H9 (cell line): ENCODE measurements around the gene KSR1. TPM values are rescaled to one million over a fixed set of nuclear protein-coding genes. Genes with fewer than 3 reads are reported as not detected.

Experiments used
- DNase-seq: peaks from one replicate; pipeline ENCODE4 v3.0.0-alpha.2; 2017
- H2AFZ ChIP-seq: one replicate; pipeline ENCODE4 v1.6.1; 2013; ENCODE audit warnings: mild to moderate bottlenecking, low read length, control low read depth, moderate library complexity
- H2AK5ac ChIP-seq: 2 replicates; pipeline ENCODE4 v1.6.1; 2013; ENCODE audit warnings: low read length, control low read depth, mixed read lengths; ENCODE audit not compliant: insufficient read length
- H2BK120ac ChIP-seq: one replicate; pipeline ENCODE4 v1.6.1; 2013; ENCODE audit warnings: low read depth, mild to moderate bottlenecking, low read length, control low read depth, inconsistent platforms; ENCODE audit not compliant: poor library complexity, severe bottlenecking
- H2BK12ac ChIP-seq: 2 replicates; pipeline ENCODE4 v1.6.1; 2013; ENCODE audit warnings: low read length, control low read depth, mixed read lengths, low read depth; ENCODE audit not compliant: insufficient read length
- H2BK15ac ChIP-seq: 2 replicates; pipeline ENCODE4 v1.6.1; 2013; ENCODE audit warnings: low read depth, low read length, control low read depth
- H2BK20ac ChIP-seq: one replicate; pipeline ENCODE4 v1.6.1; 2013; ENCODE audit warnings: low read depth, mild to moderate bottlenecking, low read length, control low read depth, inconsistent platforms; ENCODE audit not compliant: poor library complexity, severe bottlenecking
- H2BK5ac ChIP-seq: 2 replicates; pipeline ENCODE4 v1.6.1; 2013; ENCODE audit warnings: low read length, control low read depth, mixed read lengths; ENCODE audit not compliant: insufficient read length
- H3K14ac ChIP-seq: 2 replicates; pipeline ENCODE4 v1.6.1; 2013; ENCODE audit warnings: low read length, control low read depth; ENCODE audit not compliant: insufficient read depth
- H3K18ac ChIP-seq: 2 replicates; pipeline ENCODE4 v1.6.1; 2013; ENCODE audit warnings: low read depth, mild to moderate bottlenecking, mixed read lengths, low read length, control low read depth; ENCODE audit not compliant: insufficient read length
- H3K23ac ChIP-seq: 2 replicates; pipeline ENCODE4 v1.6.1; 2013; ENCODE audit warnings: low read length, control low read depth, mixed read lengths, low read depth; ENCODE audit not compliant: insufficient read length
- H3K23me2 ChIP-seq: 2 replicates; pipeline ENCODE4 v1.6.1; 2013; ENCODE audit warnings: low read depth, mild to moderate bottlenecking, mixed read lengths, low read length, control low read depth; ENCODE audit not compliant: insufficient read length, poor library complexity, severe bottlenecking
- H3K27ac ChIP-seq: 2 replicates; pipeline ENCODE4 v1.5.1; 2013; ENCODE audit warnings: low read length, control low read depth, mixed read lengths, low read depth; ENCODE audit not compliant: insufficient read length
- H3K27me3 ChIP-seq: 2 replicates; pipeline ENCODE4 v1.6.1; 2013; ENCODE audit warnings: low read length, control low read depth, inconsistent platforms; ENCODE audit not compliant: insufficient read depth
- H3K4ac ChIP-seq: 2 replicates; pipeline ENCODE4 v1.6.1; 2013; ENCODE audit warnings: low read depth, mild to moderate bottlenecking, control low read depth, inconsistent platforms, low read length, moderate library complexity
- H3K4me1 ChIP-seq: 2 replicates; pipeline ENCODE4 v1.6.1; 2013; ENCODE audit warnings: low read length, control low read depth, inconsistent platforms; ENCODE audit not compliant: insufficient read depth
- H3K4me2 ChIP-seq: 2 replicates; pipeline ENCODE4 v1.6.1; 2013; ENCODE audit warnings: low read length, control low read depth, mixed read lengths; ENCODE audit not compliant: insufficient read length, insufficient read depth
- H3K56ac ChIP-seq: 2 replicates; pipeline ENCODE4 v1.6.1; 2013; ENCODE audit warnings: low read depth, mild to moderate bottlenecking, mixed read lengths, low read length, control low read depth; ENCODE audit not compliant: insufficient read length
- H3K79me1 ChIP-seq: 2 replicates; pipeline ENCODE4 v1.6.1; 2013; ENCODE audit warnings: low read depth, mild to moderate bottlenecking, moderate library complexity, low read length, control low read depth, inconsistent platforms; ENCODE audit not compliant: insufficient read depth, poor library complexity, severe bottlenecking
- H3K79me2 ChIP-seq: 2 replicates; pipeline ENCODE4 v1.6.1; 2013; ENCODE audit warnings: low read length, control low read depth, inconsistent platforms; ENCODE audit not compliant: insufficient read depth
- H3K9ac ChIP-seq: 2 replicates; pipeline ENCODE4 v1.6.1; 2013; ENCODE audit warnings: low read length, control low read depth, mixed read lengths; ENCODE audit not compliant: insufficient read length; ENCODE audit errors: extremely low read depth
- H3K9me3 ChIP-seq: one replicate; pipeline ENCODE4 v1.6.1; 2013; ENCODE audit warnings: low read depth, low read length, inconsistent platforms; ENCODE audit not compliant: control insufficient read depth
- H3T11ph ChIP-seq: one replicate; pipeline ENCODE4 v1.6.1; 2013; ENCODE audit warnings: mild to moderate bottlenecking, low read length, control low read depth, inconsistent platforms
- H4K20me1 ChIP-seq: one replicate; pipeline ENCODE4 v1.6.1; 2013; ENCODE audit not compliant: control insufficient read depth, insufficient read length, insufficient read depth
- H4K5ac ChIP-seq: 2 replicates; pipeline ENCODE4 v1.6.1; 2013; ENCODE audit warnings: low read depth, mild to moderate bottlenecking, mixed read lengths, low read length, control low read depth; ENCODE audit not compliant: insufficient read length
- H4K8ac ChIP-seq: replicated peaks from 2 replicates; pipeline ENCODE4 v1.6.1; 2013; ENCODE audit warnings: low read length, control low read depth, mixed read lengths, low read depth; ENCODE audit not compliant: insufficient read length
- H4K91ac ChIP-seq: 2 replicates; pipeline ENCODE4 v1.6.1; 2013; ENCODE audit warnings: low read depth, mild to moderate bottlenecking, moderate library complexity, mixed read lengths, low read length, control low read depth; ENCODE audit not compliant: insufficient read length
- H3K27ac Mint-ChIP-seq, 3 experiments: 2 replicates in 2 of 3; 3 replicates in 1 of 3; pipeline ENCODE4 v1.8.0; 2020 to 2021; ENCODE audit warnings: mixed read lengths in 3 of 3, mild to moderate bottlenecking in 1 of 3, moderate library complexity in 1 of 3
- H3K27me3 Mint-ChIP-seq: 2 replicates; pipeline ENCODE4 v1.8.0; 2021; ENCODE audit warnings: low read depth, mild to moderate bottlenecking, moderate library complexity, mixed read lengths
- H3K36me3 Mint-ChIP-seq, 3 experiments: 2 replicates in 2 of 3; 3 replicates in 1 of 3; pipeline ENCODE4 v1.8.0; 2020 to 2021; ENCODE audit warnings: low read depth in 3 of 3, mixed read lengths in 3 of 3; ENCODE audit not compliant: insufficient read depth in 1 of 3
- H3K4me1 Mint-ChIP-seq, 2 experiments: 2 replicates each; pipeline ENCODE4 v1.8.0; 2020; ENCODE audit warnings: mixed read lengths in 2 of 2
- H3K4me3 Mint-ChIP-seq, 2 experiments: 2 replicates in 1 of 2; 3 replicates in 1 of 2; pipeline ENCODE4 v1.8.0; 2020 to 2021; ENCODE audit warnings: mild to moderate bottlenecking in 2 of 2, mixed read lengths in 2 of 2, moderate library complexity in 1 of 2
- H3K9me3 Mint-ChIP-seq, 2 experiments: 2 replicates in 1 of 2; 3 replicates in 1 of 2; pipeline ENCODE4 v1.8.0; 2020; ENCODE audit warnings: mild to moderate bottlenecking in 2 of 2, mixed read lengths in 2 of 2, moderate library complexity in 1 of 2
- WGBS: extraction: QIAGEN DNeasy Blood & Tissue Kit; methylation state at CpG from one replicate; pipeline ENCODE4 v1.1.7; 2013; ENCODE audit warnings: missing lambda C conversion rate, low lambda C conversion rate, mixed read lengths; ENCODE audit not compliant: insufficient read length; ENCODE audit errors: extremely low coverage; 5-methylcytosine and 5-hydroxymethylcytosine counted together
- total RNA-seq: library from RNA; stranded (reverse); gene quantifications from 2 replicates; pipeline ENCODE4 v1.2.1, GENCODE V29; 2021
- TF ChIP-seq, protein P1 (sequence below): fragments of 200-600 bp; sonication (generic); conservative IDR thresholded peaks from 3 replicates; pipeline ENCODE4 v1.8.0; 2021; ENCODE audit warnings: antibody characterized with exemption, mild to moderate bottlenecking

The KSR1 gene
- total RNA-seq, 1 experiment from 2014 or later, result 44.9 TPM

DNA sequence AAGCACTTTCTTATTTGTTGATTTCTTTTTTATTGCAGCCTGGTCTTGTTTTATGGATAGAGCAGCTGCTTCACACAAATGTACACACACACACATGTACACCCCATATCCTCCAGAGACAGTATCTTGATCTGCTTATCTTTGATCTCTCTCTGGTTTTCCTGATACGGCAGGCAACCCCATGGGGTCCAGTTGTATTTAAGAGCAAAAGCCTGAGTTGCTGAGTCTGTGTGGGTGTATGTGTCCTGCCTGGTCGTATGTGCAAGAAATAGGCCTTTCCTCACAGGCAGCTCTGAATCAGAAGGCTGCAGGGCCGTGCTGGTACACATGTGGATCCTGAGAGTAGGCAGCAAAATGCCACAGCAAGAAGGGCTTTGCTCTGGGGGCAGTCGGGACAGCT is 160.2 kb downstream of the KSR1 start:
- no peak overlapping the region for H2BK15ac ChIP-seq
- no peaks in the 10 kb centered on the region for H3K27me3 ChIP-seq
- H4K91ac ChIP-seq, result no peak overlapping the region
- H3K14ac ChIP-seq, result no peak overlapping the region
- no CpG with 5 or more reads among the region's 4 CpGs for WGBS
- TF ChIP-seq, protein P1, sequence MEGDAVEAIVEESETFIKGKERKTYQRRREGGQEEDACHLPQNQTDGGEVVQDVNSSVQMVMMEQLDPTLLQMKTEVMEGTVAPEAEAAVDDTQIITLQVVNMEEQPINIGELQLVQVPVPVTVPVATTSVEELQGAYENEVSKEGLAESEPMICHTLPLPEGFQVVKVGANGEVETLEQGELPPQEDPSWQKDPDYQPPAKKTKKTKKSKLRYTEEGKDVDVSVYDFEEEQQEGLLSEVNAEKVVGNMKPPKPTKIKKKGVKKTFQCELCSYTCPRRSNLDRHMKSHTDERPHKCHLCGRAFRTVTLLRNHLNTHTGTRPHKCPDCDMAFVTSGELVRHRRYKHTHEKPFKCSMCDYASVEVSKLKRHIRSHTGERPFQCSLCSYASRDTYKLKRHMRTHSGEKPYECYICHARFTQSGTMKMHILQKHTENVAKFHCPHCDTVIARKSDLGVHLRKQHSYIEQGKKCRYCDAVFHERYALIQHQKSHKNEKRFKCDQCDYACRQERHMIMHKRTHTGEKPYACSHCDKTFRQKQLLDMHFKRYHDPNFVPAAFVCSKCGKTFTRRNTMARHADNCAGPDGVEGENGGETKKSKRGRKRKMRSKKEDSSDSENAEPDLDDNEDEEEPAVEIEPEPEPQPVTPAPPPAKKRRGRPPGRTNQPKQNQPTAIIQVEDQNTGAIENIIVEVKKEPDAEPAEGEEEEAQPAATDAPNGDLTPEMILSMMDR, result no peak
- no peak overlapping the region for H3T11ph ChIP-seq
- H3K56ac ChIP-seq, result no peak overlapping the region
- H3K23ac ChIP-seq, result no peak overlapping the region
- H3K18ac ChIP-seq, result no peak overlapping the region
- H4K5ac ChIP-seq, result no peak overlapping the region
- Mint-ChIP-seq H3K4me3 (no peak overlapping the region), H3K36me3 (peaks cover 2 to 61% (median 38%) of the 10 kb centered on the region in 3 experiments; a peak in 6 of 7 replicates), H3K4me1 (no peaks in the 10 kb centered on the region), H3K27ac (no peak overlapping the region), H3K27me3 (no peaks in the 10 kb centered on the region), H3K9me3 (no peaks in the 10 kb centered on the region)
- H3K79me2 ChIP-seq, result no peaks in the 10 kb centered on the region
- no peak overlapping the region for H3K4ac ChIP-seq
- H3K4me2 ChIP-seq, result no peak overlapping the region
- H2BK12ac ChIP-seq, result no peak overlapping the region
- H3K9me3 ChIP-seq, result no peaks in the 10 kb centered on the region
- H3K79me1 ChIP-seq, result no peaks in the 10 kb centered on the region
- no peaks in the 10 kb centered on the region for H4K20me1 ChIP-seq
- DNase-seq, result no peak
- no peak overlapping the region for H2AK5ac ChIP-seq
- no peak overlapping the region for H3K27ac ChIP-seq
- H2AFZ ChIP-seq, result no peak overlapping the region
- no peak overlapping the region for H2BK20ac ChIP-seq
- no peak overlapping the region for H2BK120ac ChIP-seq
- no peak overlapping the region for H2BK5ac ChIP-seq
- no peak overlapping the region for H4K8ac ChIP-seq
- H3K4me1 ChIP-seq, result no peaks in the 10 kb centered on the region
- H3K23me2 ChIP-seq, result no peaks in the 10 kb centered on the region
- H3K9ac ChIP-seq, result no peak overlapping the region
